Epidermal melanocyte (primary cell): ENCODE measurements around the gene UFD1.

Experiments
- DNase-seq: peaks from one replicate; pipeline ENCODE4 v3.0.0; 2011; ENCODE audit warnings: low spot score; ENCODE audit not compliant: insufficient read length

The UFD1 gene

DNA sequence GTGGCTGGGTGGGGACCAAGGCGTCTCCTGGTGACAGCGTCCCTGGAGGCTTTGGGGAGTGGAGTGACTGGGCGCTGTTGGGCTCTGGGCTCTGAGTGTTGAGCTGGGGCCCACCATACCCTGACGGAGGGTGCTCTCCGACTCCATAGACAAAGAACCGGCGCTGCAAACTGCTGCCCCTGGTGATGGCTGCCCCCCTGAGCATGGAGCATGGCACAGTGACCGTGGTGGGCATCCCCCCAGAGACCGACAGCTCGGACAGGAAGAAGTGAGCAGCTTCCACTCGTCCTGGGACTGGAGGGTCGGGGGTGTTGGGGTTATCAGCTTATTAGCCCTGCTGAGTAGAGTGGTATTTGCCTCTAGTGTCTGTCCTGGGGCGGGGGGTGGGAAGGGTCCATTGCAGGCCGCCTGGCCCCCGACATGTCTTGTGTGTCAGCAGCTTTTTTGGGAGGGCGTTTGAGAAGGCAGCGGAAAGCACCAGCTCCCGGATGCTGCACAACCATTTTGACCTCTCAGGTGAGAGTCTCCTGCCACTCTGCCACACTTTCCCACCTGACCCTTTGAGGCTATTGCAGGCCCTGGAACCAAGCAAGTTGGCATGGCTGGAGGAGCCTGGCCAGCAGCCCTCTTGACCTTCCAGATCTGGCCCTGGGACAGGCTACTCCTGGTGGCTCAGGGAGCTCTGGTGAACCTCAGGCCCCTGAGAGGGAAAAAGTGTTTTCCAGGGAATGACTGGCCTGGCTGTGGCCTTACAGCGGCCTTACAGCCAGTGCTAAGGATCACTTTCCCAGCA lies 37.6 kb upstream of the UFD1 start:
- no peak for DNase-seq

- no peak for DNase-seq
Observed at GRCh38 chr22:19515654-19516377, 36.8 kb upstream of the UFD1 start.

- no peak for DNase-seq
Observed at GRCh38 chr22:19514831-19515565, 36.0 kb upstream of the UFD1 start.

GRCh38 chr22:19513823-19514222 lies 34.8 kb upstream of the UFD1 start:
- no peak for DNase-seq

DNA sequence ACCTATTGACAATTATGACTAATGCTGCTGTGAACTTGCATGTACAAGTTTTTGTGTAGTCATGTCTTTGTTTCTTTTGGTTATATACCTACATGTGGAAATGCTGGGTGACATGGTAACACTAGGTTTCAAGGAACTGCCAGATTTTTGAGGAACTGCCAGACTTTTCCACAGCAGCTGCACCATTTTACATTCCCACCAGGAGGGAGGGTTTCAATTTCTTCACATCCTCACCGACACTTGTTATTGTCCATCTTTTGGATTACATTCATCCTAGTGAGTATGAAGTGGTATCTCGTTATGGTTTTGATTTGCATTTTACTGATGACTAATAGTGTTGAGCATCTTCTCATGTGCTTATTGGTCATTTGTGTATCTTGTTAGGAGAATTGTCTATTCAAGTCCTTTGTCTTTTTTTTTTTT lies 31.9 kb upstream of the UFD1 start:
- DNase-seq: no peak

DNA sequence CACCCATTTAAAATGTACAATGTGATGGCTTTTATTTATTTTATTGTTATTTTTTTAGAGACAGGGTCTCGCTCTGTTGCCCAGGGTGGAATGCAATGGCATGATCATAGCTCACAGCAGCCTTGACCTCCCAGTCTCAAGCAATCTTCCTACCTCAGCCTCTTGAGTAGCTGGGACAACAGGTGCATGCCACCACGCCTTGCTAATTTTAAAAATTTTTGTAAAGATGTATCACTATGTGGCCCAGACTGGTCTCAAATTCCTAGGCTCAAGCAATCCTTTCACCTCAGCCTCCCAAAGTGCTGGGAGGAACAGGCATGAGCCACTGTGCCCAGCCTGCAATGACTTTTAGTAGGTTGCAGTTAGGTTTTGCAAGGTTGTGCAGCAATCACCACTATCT lies 30.9 kb upstream of the UFD1 start:
- DNase-seq: no peak

GRCh38 chr22:19509191-19509590 lies 30.2 kb upstream of the UFD1 start:
- no peak for DNase-seq

GRCh38 chr22:19508024-19508776 lies 29.2 kb upstream of the UFD1 start:
- no peak for DNase-seq

GRCh38 chr22:19507534-19507861 lies 28.5 kb upstream of the UFD1 start:
- no peak for DNase-seq

DNA sequence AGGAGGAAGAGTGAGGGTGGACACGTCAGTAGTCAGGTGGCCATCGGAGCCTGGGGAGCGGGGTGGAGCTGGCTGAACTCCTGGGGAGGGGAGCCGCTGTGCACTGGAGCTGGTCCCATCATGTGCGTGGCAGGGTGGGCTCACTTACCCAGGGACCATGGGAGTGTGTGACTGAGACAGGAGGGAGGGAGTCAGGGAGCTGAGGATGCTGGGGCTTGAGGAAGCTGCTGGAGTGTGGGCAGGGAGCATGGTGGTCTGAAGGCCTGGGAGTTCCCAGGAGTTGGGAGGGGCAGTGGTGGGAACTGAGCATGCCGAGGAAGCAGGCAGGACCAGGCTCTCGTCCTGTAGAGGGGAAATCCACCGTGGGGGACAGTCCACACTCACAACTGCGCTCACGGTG lies 27.2 kb upstream of the UFD1 start:
- no peak for DNase-seq

DNA sequence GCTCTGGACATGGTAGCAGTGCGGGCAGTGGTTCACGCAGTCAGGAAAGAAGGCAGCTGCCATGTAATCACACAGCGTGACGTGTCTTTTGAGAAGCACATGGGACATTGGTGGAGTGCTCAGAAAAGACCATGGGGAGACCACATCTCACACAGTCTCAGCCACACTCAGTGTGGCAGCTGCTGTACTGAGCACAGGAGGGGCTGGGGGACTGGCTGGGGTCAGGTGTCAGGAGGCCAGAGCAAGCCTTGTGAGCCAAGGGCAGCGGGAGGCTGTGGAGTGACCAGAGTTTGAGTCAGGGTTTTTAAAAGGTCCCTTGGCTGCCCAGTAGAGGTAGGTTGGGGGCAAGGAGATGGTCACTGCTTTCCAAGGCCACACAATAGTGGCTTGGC lies 26.7 kb upstream of the UFD1 start:
- no peak for DNase-seq

DNA sequence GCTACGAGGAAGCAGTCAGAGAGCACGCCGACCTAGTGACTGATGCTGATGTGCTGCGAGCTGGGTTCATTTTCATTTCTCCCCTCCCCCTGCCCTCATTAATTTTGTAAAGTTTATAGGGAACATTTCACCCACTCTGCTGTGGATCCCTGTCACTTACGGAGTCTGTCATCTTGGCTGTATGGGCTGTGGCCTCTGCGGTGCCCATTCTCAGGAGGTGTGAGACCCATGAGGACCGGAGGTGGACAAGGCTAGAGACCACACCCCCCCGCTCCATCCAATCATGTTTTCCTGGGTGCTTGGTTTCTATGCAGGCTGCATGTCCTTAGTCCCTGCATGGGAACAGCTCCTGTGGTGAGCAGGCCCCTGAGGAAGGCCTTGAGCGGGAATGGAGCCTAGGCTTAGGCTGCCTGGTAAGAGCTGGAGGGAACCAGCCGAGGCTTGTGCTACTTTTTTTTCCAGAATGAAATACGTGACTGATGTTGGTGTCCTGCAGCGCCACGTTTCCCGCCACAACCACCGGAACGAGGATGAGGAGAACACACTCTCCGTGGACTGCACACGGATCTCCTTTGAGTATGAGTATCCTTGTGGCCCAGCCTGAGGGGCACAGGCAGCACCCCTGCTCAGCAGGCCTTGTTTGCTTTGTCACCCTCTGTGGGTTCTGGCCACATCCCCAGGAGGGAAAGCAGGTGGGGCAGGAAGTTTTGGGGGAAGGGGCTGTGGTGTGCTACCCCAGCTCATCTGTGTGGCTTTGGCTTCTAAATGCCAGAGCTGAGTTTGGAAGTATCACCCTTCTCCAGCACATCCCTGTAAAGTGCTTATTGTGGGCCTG lies 26.1 kb upstream of the UFD1 start:
- no peak for DNase-seq

DNA sequence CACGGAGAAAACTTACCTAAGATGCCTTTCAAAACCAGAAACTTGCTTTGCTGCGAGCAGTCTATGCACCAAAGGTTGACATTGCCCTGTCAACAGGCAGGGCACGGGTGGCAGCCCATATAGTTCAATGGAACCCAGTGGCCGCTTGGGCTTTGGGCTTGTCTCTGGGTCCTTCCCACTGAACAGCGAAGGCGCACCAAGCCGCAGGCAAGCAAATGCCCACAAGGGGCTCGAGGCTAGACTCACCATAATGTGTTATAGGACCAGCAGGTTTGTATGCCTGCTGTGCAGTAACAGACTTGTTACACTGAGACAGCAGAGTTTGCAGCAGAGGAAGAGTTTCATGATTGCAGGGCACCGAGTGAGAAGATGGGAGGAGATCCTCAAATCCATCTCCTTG lies 24.9 kb upstream of the UFD1 start:
- DNase-seq: no peak

DNA sequence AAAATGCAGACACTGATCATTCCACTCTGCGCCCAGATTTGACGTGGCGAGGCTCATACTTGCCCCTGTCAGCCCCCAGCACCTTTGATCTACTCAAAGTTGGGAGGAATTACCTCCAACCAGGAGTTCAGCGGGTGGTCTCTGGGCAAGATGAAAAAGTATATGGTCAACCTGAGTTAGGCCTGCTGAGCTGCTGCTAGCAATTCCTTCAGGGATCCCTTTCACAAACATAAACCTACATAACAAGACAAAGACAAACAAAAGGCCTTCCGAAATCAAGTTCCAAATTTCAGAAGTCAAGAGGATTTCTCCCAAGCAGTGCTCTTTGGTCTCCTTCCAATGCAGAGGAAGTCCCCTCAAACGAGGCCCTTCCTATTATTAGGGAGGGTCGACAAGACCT lies 24.4 kb upstream of the UFD1 start:
- no peak for DNase-seq

- DNase-seq: no peak
Observed at GRCh38 chr22:19501897-19502447, 23.0 kb upstream of the UFD1 start.

DNA sequence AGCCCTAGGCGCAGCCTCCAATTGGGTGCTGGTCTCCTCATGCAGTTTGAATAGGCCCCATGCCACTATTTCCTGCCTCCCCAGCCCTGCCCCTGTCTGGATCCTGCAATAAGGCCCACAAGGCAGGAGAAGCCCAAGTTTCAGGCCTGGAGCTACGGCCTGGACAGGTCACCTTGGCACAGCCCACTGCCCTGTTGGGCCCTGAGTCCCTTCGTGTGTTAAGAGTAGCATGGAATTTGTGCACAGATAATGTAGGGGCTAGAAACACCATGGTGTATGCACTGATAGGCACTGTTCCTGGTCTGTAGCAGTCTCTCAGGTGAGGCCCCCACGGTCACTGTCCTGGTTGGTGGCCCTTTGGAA lies 20.9 kb upstream of the UFD1 start:
- no peak for DNase-seq

GRCh38 chr22:19499236-19499879 lies 20.4 kb upstream of the UFD1 start:
- no peak for DNase-seq

DNA sequence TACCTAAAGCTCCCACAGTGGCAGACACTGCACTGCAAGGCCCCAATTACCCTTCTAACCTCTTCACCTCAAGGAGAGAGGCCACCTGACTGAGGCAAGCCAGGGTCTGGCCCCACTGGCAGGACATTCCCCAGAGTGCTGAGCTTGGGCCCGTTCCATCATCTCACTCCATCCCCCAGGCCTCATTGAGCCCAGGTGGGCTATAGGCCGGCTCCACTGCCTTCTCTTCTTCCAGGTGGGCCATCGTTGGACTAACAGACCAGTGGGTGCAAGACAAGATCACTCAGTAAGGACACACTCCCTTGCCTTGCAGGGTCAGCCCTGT lies 19.8 kb upstream of the UFD1 start:
- DNase-seq: no peak

- DNase-seq: no peak
Observed at GRCh38 chr22:19498154-19498865, 19.3 kb upstream of the UFD1 start.

DNA sequence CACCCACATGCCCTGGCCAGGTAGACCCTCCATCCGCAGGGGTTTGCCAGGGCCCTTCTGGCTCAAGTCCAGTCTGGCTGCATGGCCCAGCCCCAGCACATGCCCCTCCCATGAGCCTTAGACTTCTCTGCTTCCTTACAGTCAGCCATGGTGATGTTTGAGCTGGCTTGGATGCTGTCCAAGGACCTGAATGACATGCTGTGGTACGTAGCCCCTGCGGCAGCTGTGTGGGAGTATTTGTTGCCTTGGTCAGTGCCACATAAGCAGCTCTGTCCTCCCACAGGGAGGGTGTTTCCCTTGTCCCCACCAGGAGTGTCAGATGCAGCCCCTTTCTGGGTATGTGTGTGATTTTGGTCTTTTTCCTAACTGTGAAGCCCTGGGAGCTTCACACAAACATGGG lies 18.3 kb upstream of the UFD1 start:
- no peak for DNase-seq
